HG02623 (cell line): Measurements from ENCODE around the gene PI4K2A.

Experiments used
- ATAC-seq: cut with Tn5 transposase; IDR thresholded peaks from one replicate; pipeline ENCODE4 v1.9.1; 2021; ENCODE audit warnings: moderate library complexity; ENCODE audit not compliant: unreplicated experiment

The PI4K2A gene

DNA sequence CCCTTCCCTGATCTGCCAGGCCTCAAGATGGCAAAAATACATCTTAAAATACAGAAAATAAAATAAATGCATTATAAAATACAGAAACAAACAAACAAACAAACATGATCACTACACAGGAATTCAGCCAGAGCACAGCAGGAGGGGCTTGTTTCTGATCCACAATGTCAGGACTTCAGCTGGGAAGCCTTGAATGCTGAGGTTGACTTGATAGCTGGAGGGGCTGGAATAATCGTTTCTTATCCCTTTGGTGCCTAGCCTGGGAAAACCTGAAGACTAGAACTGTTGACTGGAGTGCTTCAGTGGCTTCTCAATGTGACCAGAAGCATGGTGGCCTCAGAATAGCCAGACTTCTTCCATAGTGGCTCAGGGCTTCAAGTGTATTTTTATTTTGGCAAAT lies 63.9 kb downstream of the PI4K2A start:
- ATAC-seq = no peak

DNA sequence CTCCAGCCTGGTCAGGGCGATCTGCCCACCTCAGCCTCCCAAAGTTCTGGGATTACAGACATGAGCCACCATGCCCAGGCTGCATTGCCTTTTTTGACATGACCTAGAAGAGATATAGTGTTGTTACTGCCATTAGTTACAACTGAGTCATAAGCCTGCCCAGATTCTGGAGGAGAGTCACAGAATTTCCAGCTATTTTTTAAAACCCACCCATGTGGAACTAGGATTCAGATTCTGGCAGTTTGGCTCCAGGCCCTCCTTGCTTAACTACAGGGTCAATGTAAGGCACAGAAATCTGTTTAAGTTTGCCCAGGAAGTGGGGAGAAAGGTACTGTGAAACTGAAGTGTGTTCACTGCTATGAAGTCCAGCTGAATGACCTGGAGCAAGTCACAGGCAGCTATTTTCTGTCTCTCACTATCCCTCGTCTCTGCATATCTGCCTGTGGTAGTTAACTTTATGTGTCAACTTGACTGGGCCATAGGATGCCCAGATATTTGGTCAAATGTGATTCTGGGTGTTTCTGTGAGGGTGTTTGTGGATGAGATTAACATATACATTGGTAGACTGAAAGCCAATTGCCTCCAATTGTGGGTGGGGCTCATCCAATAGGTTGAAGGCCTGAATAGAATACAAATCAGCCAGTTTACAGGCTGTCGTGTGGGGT lies 64.7 kb downstream of the PI4K2A start:
- ATAC-seq = no peak

DNA sequence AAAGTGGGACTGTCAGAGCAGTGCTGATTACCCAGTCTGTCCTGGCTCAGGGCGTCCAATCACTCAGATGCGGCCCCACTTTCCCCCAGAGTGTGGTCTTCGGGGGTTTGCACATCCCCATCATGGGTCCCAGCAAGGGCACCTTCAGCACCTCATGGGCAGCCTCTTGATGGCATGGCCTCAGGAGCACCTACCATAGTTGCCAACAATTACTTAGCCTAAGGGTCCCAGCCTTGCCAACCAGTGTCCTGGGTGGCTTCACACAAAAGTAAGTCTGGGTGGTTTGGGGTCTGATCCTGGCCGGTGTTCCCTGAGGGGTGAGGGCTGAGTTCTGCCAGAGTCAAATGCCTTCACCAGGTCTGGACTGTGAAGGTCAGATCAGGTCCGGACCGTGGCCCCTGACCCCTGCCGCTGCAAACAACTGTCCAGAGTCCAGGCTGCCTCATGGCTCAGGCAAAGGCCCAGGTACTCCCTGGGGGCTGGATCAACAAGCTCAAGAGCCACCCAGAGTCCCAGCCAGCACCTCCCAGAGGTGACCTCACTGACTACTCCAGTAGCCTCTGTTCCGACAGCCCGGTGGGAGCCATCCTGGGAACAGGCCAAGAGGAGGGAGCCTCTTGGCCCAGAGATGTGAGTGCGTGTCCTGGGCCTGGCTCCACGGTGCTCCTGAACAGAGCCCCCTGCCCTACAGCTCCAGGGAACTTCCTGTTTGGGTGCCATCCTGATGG lies 66.8 kb downstream of the PI4K2A start:
- no peak for ATAC-seq

DNA sequence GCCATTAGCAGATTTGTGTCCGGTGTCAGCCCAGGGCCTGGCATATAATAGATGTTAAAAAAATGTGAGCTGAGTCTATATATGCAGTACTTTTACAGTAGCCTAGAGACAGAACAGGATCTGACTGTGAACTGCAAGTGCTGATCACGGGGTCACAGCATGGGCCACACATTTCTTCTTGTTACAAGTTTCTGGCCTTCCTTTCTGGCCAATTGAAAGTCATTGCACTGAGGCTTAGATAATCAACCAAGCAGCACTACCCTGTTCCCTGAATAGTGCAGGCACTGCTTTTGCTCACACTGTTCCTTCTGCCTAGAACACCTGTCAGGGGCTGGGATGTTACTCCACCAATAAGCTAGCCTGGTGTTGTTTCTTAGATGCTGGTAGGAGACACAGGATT lies 67.7 kb downstream of the PI4K2A start:
- no peak for ATAC-seq

DNA sequence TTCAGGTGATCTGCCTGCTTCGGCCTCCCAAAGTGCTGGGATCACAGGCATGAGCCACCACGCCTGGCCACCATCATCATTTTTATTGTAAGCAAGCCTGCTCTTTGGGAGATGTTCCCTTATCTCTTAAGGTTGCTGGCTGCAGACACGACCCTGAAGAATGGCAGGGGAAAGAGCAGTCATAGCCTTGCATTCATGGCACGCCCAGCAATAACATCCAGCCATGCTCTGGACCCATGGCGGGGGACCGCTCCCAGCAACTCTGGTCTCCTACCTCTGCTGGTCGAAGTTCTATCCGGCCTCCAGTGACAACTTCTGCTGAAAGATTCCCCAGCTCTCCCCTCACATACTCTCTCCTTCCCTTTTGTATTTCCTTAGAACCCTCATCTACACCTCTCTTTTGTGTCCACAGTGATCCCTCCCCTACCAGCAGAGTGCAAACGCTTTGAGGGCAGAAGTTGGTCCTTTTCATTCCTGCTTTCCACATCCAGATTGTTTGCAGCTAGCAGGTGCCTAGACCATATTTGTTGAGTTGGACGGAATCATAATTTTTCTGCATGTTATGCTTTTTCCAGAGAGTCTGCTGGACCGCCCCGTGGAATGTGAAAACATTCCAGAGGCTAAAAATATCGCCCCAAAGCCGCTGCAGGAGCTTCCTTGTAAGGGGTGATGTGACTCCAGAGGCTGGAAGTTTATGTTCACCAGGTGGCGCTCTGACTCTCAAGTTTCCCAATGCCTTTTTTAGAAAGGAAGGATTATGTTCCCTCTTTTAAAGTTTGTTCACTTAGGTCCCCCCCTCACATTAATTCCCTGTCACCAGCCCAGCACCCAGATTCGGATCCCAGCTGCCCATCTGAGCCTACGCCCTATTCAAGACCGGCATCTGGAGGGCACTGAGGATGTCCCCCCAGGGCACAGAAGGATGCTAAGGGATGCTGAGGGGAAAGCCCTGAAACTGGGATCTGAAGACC lies 68.8 kb downstream of the PI4K2A start:
- no peak for ATAC-seq

DNA sequence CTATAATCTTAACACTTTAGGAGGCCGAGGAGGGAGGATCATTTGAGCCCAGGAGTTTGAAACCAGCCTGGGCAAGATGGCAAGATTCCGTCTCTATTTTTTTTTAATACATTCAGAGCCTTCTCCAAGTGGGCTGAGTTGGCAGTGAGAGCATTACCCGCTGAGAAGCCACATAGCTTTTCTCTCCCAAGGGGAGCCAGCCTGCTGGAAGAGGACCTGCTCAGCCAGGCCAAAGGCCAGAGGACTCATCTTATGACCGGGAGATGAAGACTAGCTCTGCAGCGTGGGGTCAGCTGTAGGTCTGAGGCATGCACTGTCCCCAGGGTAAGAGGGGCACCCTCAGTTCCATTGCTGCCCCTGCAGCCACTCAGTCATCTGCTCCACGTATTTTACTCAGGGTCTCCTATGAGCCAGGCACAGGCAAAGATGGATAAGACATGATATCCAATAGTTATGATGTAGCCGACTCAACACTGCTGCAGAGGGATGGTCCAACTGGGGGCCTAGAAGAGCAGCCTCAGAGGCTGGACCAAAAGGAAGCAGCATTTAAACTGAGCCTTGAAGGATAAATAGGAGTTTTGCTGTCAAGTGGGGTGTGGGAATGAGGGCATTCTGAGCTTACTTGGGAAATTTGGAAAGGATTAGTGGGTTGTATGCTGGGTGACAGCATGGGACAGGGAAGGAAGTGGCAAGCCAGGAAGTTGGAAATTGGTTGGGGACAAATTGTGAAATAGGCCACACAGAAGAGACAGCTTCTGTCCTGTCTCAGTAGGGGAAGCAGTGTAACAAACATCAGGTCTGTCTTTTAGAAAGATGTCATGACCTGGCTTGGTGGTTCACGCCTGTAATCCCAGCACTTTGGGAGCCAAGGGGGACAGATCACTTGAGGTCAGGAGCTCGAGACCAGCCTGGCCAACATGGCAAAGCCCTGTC lies 71.4 kb downstream of the PI4K2A start:
- no peak for ATAC-seq

DNA sequence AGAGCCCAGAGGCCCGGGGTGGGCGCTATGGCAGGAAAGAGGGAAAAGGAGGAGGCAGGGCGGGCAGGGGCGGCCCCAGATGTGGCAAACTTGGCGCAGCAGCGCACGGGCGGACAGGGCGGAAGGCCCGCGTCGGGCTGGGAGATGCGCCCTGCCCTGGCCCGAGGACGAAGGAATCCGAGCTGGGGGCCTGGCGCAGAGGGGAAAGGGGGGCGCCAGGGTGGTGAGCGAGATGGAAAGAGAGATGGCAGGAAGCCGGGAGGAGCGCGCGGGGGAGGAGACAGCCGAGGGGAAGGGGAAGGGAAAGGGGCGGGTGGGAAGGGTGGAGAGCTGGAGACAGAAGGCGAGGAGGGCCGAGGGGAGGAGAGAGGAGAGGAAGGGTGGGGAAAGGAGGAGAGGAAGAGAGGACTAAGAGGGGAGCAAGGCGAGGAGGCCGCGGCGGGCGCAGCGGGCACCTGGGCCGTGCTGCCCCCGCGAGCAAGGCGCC lies 72.9 kb downstream of the PI4K2A start, which contains the start of gene MARVELD1:
TSS of gene MARVELD1 (plus strand) at position 392 of the 487 bp plus-strand sequence. CDS start 147 bp downstream, outside the sequence.
- ATAC-seq = no peak

DNA sequence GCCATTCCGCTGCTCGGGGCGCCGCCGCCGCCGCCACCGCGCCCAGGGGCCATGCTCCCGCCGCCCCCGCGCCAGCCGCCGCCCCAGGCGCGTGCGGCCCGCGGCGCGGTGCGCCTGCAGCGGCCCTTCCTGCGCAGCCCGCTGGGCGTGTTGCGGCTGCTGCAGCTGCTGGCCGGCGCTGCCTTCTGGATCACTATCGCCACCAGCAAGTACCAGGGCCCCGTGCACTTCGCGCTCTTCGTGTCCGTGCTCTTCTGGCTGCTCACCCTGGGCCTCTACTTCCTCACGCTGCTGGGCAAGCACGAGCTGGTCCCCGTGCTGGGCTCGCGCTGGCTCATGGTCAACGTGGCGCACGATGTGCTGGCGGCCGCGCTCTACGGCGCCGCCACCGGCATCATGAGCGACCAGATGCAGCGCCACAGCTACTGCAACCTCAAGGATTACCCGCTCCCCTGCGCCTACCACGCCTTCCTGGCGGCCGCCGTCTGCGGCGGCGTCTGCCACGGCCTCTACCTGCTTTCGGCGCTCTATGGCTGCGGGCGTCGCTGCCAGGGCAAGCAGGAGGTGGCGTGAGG lies 73.4 kb downstream of the PI4K2A start:
- ATAC-seq = peak; percentile 68

DNA sequence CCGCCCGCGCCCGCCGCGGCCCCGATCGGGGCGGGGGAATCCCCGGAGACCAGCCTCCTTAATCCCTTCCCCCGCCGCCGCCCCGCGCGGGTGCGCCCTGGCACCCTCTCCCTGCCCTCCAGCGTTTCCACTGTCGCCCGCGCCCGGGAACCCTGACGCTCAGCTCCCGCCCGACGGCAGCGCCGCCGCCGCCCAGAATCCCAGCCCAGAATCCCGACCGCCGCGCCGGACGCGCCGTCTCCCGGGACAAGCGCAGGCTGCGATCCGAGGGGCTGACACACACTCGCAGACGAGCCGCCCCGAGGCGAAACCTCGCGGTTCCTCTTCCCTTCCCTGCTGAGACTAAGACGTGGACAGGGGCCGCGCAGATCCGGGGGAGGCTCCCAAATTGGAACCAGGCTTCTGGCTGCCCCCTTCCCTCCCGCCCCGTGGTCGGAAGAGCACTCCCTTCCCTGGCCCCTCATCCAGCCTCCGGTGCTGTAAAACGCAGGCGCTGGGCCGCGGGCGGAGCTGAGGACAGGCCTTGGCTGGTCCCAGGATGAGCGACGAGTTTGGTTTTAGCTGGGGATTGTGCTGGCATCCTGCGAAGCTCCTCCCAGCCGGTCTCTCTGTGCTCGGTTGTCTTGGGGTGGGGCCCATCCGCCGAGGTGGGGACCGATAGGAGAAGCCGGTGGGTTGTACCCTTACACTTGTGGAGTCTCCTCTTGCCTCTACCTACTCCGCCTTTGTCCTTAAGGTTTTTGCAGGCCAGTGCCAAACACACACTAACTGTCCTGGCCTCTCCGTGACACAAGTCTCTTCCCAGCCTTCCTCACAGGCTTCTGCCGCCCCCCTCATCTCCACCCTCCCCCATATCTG lies 74.2 kb downstream of the PI4K2A start:
- peak; percentile 29 for ATAC-seq

DNA sequence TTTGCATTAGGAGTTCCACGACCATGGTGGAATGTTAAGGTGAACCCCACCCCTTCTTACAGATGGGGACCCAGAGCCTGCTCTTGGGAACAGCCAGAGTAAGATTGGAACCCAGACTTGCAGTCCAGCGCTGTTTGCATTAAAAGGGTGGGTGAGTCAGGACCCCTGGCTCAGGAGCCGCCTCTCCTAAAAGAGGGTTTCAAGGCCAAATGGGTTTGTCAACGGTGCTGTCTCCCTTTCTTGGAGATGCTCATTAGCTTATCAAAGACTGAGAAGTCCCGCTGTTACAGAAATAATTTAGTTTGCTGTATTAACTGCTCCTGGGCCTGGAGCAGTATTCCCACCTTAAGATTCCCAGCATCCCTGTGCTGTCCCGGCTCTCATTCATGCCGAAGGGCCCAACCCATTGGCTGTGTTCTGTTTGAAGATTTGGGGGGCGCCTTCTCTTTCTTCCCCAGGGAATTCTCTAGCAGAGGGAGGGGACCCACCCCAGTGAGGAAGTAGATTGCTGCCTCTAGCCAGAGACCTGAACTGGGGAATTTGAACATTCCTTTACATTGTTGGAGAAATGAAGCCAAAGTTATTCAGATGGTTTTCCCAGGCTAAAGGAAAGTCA lies 74.9 kb downstream of the PI4K2A start:
- no peak for ATAC-seq

DNA sequence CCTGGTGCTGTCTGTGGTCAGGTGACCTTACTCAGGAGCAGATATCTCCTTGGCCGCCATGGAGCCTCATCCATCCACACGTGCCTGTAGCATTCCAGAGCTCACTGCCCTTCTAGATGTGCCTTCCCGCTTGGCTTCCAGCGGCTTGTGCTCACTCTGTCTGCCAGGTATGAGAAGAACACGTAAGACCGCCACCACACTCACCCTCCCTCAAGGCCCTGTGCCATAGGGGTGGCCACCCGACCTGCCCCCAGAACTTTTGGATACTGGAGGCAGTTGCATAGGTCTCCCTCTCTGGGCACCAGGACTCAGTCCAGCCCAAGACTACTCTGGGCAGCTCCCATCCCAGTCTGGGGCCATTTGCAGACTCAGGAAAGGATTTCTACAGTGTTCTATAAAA lies 77.2 kb downstream of the PI4K2A start:
- no peak for ATAC-seq

DNA sequence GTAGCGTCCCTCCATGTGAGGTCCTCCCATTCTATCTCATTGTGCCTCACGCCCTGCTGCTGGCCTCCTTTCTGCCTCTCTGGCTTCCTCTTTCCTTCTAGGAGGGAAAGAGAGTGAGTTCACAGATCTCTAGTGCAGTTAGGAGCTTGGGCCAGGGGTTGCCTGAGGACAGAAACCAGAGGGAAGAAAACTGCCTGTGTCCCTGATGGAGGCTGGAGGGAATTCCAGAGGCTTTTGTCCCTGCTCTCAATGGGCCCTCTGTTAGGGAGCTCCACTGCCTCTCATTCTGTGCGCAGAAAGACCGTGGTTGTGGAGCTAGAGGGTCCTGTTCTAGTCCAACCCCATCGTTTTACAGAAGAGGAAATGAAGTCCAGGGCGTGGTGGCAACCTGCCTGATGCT lies 77.7 kb downstream of the PI4K2A start:
- no peak for ATAC-seq

DNA sequence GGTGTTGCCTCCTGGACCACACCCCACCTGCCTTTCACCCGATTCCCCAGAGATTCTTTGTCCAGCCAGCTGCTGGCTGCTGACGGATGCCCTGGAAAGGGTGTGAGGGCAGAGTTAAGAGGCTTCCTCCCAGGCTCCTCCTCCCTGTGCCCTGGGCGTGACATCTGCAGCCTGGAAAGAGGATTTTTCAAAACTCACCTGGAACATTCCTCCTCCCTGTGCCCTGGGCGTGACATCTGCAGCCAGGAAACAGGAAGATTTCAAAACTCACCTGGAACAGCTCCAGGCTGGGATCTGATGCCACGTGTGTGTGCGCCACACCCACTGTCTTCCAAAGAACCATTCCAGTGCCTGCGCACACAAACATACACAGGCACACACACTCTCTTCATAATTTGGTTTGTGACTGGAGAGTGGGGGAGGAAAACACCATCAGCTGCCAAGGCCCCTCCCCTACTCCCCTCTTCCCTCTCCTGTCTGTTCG lies 78.2 kb downstream of the PI4K2A start:
- no peak for ATAC-seq

DNA sequence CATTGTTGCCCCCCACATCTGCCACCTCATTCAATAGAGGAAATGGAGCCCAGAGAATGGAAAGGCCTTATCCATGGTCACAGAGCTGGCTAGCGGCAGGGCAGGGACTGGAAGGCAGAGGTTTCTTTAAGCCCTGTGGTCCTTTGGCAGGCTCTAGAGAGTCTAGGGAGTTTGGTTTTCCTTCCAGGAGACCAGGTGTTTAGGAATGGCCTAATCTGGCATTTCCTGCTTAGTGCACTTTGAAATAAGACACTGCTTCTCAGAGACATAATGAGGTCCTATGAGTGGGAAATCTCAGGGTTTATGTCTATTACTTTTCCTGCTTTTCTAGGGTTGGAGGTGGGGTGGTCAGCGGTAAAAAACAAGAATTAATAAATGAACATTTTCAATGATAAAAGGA lies 79.1 kb downstream of the PI4K2A start:
- ATAC-seq = no peak

DNA sequence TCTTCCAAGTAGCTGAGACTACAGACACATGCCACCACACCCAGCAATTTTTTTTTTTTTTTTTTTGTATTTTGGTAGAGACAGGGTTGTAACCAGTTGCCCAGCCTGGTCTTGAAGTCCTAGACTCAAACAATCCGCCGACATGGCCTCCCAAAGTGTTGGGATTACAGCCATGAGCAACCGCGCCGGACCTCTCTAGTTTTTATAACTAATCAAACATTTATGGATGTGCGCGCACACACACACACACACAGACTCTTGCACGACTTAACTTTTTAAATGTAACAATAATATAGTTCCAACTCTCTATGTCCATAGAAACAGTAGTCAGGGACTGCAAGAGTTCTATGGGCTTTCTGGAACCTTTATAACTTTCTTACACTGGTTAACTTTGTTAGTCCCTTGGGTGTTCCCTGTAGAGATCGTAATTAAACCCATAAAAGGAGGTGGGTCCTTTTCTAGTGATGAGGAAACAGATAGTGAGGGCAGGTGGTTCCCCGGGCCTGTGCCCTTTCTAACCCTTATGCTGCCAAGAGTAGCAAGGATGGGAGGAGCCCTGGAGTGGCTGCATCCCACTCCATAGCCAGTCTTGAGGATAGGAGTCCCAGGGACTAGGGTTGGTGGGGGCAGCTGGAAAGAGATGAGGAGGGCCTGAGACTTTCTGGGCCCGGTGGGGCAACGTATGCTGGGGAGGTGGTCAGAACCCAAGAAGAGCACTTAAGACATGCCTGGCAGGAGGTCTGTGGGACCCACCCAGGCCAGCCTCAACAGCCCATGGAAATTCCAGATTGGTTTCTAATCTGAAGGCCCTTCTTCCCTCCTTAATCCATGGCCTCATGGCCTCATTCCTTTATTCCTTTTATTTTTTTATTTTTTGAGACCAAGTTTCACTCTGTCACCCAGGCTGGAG lies 81.7 kb downstream of the PI4K2A start:
- ATAC-seq = no peak

DNA sequence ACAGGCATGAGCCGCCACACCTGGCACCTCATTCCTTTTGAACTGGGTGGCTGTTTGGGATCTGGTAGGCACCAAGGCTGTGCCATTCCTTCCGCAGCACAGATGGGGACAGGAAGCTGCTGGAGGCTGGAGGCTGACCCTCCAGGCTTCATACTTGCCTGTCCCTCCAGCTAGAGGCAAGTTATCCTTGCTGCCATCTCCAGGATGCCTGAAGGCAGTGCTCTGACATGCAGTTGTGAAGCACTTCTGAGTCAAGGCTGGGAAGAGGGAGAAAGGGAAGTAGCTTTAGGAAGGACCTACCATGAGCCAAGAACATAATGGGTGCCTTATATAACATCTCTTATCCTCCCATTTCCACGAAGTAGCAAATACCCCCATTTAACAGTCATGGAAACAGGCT lies 82.5 kb downstream of the PI4K2A start:
- ATAC-seq = no peak

DNA sequence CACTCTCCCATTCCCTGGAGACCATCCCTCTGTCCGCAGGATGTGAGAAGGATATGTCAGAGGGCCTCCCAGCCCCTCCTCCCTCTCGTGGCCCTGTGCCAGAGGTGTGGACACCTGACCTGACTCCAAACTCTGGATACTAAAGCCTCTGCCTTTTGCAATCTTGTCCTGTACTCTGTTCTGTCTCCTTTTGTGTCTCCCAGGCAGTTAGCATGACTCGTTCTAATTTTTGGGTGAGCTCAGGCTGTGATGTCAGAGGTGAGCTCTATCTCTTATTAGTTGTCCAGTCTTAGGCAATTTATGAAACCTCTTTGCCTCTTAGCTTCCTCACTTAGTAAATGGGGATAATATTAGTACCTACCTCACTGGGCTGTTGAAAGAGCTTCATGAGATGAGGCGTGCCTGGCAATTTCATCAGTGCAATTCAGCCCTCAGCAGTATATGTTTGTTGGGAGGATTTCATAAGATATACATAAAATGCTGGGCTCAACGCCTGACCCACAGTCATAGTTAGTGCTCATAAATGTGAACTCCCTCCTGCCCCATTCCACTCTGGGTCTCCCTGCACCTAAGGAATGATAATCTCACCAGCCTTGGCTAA lies 84.0 kb downstream of the PI4K2A start:
- no peak for ATAC-seq
